Left kidney (tissue), 8 donors: Measurements from ENCODE around the gene SLC35A1. TPM values are rescaled to one million over a fixed set of nuclear protein-coding genes. Genes with fewer than 3 reads are reported as not detected.
A peak's percentile ranks its signal among the peaks of the same experiment; 100 is the strongest.
"Not testable (repeated sequence)": the region's sequence is repeated elsewhere in the genome, so short reads cannot be mapped to it uniquely, and the experiment has no call there.

Experiments
- DNase-seq: peaks from one replicate; pipeline ENCODE4 v3.0.0-alpha.2; 2013
- long read RNA-seq, 8 donors: transcript quantifications; one replicate each; lab custom pipeline, GENCODE V29; 2026
- polyA plus RNA-seq: library from polyadenylated mRNA; unstranded; fragments of 120-200 nt; gene quantifications from one replicate; pipeline ENCODE4 v1.2.1, GENCODE V29; 2013; ENCODE audit not compliant: insufficient read length

Gene SLC35A1
- 46.0 TPM for polyA plus RNA-seq
- long read RNA-seq, donor 1, transcript SLC35A1-201 (8 exons, 1,851 nt), result major isoform, 13 of 13 reads
- long read RNA-seq, donor 1, partial matches to known transcripts, result 0 of 13 reads
- long read RNA-seq, donor 1, other reads (novel, unspliced or antisense), result 0 of 13 reads
- long read RNA-seq, donor 2, transcript SLC35A1-201 (8 exons, 1,851 nt), result major isoform, 8 of 8 reads
- long read RNA-seq, donor 2, partial matches to known transcripts, result 0 of 8 reads
- long read RNA-seq, donor 2, other reads (novel, unspliced or antisense), result 0 of 8 reads
- long read RNA-seq, donor 3, partial matches to known transcripts, result 0 of 4 reads
- long read RNA-seq, donor 3, other reads (novel, unspliced or antisense), result 0 of 4 reads
- long read RNA-seq, donor 4, partial matches to known transcripts, result 0 of 1 reads
- long read RNA-seq, donor 4, other reads (novel, unspliced or antisense), result 0 of 1 reads
- long read RNA-seq, donor 5, transcript SLC35A1-201 (8 exons, 1,851 nt), result major isoform, 16 of 121 reads
- long read RNA-seq, donor 5, partial matches to known transcripts, result 89 of 121 reads
- long read RNA-seq, donor 5, other reads (novel, unspliced or antisense), result 16 of 121 reads
- long read RNA-seq, donor 6, transcript SLC35A1-201 (8 exons, 1,851 nt), result major isoform, 7 of 19 reads
- long read RNA-seq, donor 6, partial matches to known transcripts, result 12 of 19 reads
- long read RNA-seq, donor 6, other reads (novel, unspliced or antisense), result 0 of 19 reads
- long read RNA-seq, donor 7, transcript SLC35A1-201 (8 exons, 1,851 nt), result major isoform, 12 of 12 reads
- long read RNA-seq, donor 7, partial matches to known transcripts, result 0 of 12 reads
- long read RNA-seq, donor 7, other reads (novel, unspliced or antisense), result 0 of 12 reads
- long read RNA-seq, donor 8, transcript SLC35A1-201 (8 exons, 1,851 nt), result major isoform, 5 of 10 reads
- long read RNA-seq, donor 8, partial matches to known transcripts, result 5 of 10 reads
- long read RNA-seq, donor 8, other reads (novel, unspliced or antisense), result 0 of 10 reads

GRCh38 chr6:87472525-87473418 lies at the start of gene SLC35A1:
Gene SLC35A1 (plus strand): TSS chr6:87472974. CDS start chr6:87473004, 30 bp downstream.
- DNase-seq, result peak; percentile 89

DNA sequence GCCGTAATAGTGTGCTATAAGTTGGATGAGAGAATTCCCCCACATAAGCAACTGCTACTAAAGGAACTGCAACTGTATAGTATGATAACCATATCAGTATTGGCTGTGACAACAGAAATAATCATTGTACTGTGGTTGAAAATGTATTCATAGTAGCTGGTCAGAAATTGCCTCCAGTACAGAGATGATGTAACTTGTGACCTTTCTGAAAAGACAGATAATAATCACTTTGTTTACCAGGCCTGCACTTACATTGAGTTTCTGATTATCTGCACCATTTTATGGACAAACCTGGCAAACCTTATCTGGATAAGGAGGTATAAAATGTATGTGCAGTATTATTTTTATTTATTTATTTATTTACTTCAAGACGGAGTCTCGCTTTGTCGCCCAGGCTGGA lies 46.0 kb upstream of the SLC35A1 start:
- DNase-seq, result no peak

DNA sequence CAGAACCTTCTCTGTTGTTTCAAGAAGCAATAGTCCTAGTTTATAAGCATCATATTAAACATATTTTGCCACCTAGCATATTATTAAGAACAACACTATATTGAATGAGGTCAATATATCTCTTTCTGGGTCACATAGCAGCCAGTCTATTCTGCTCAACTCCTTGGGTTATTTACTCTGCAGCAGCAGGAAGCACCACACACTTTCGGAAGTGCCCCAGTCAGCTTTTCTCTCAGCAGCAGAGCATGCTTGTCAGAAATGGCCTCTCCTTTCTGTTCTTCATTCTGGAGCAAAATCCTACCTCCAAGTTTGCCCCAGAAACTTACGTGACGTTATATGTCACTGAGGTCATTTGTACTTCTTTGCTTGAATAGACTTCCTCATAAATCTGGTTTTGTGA lies 42.3 kb upstream of the SLC35A1 start:
- DNase-seq, result no peak

- no peak for DNase-seq
Observed at GRCh38 chr6:87431263-87431662, 41.5 kb upstream of the SLC35A1 start.

DNA sequence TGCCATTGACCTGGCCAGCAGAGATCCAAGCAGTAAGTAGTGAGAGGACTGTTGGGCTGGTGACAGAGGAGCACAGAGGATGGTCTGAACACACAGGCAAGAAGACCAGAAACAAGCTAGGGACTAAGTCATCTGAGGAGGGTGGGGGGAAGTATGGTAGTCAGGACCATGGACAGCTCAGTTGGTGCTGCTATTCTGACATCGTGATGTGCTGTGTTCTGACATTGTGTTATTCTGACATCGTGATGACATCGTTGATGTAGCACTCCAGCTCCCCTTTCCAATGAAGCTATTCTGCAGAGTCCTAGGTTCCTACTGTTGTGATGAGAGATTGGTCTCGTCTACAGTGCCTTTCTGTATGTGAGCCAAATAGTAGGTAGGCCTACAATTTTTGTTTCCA lies 36.3 kb upstream of the SLC35A1 start:
- peak; percentile 82 for DNase-seq

DNA sequence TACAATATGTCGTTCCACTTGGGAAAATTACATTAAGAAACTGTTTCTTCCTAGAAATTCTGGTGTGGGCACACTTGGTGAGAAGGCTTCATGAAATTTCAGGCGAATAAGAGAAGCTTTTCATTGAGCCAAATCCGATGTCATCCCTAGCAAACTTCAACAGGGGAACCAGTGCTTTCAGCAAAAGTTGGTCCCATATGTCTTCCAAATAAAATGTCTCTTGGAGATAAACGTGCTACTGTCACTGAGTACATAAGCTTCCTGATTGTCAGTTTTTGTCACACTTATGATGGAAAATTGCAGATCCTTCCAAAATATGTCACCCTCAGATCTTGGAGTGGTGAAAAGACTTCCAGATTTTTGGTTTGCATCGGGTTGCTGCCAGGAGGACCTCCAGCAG lies 31.1 kb upstream of the SLC35A1 start:
- no peak for DNase-seq

DNA sequence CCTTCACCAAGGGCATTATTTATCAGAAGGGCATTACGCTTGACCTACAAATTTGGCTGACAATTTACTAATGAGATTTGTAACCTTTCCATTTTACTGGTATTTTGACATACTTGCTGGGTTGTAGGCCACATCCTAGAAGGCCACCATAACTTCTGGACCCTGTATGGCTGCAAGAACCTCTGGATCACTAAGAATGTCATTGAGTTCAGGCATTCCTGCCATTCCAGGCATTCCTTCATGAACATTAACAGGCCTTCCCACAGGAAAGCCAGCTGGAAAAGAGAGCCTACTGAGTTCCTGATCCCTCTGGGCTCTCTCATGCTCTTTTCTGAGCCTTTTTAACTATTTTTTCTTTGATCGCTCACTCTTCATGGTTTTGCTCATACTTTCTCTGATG lies 28.4 kb upstream of the SLC35A1 start:
- no peak for DNase-seq

DNA sequence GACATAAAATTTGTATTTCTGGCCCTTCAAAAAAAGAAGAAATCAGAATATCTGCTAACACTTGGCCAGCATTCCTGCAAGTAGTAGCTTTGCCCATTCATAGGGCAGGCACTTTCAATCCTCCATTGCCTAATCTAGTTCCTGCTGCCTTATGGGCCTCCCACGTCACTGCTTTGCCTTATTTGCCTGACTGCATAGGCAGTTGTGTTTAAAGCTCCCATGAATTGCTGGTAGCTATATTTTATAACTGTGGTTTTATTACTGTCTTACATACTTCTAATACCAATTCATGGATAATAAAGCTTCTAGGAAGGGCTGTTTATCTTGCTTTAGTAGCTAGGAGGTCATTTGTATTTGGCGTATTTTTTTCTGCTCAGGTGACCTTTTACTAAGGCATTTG lies 7.7 kb upstream of the SLC35A1 start:
- no peak for DNase-seq

- DNase-seq, result peak; percentile 6
Observed at GRCh38 chr6:87473419-87473903, 687 bp downstream of the SLC35A1 start.

- no peak for DNase-seq
Observed at GRCh38 chr6:87481931-87482330, 9.2 kb downstream of the SLC35A1 start.

- DNase-seq, result no peak
Observed at GRCh38 chr6:87482366-87482765, 9.6 kb downstream of the SLC35A1 start.

GRCh38 chr6:87483929-87484328 lies 11.2 kb downstream of the SLC35A1 start:
- no peak for DNase-seq

- no peak for DNase-seq
Observed at GRCh38 chr6:87484491-87484890, 11.7 kb downstream of the SLC35A1 start.

- DNase-seq, result no peak
Observed at GRCh38 chr6:87487555-87487954, 14.8 kb downstream of the SLC35A1 start.

DNA sequence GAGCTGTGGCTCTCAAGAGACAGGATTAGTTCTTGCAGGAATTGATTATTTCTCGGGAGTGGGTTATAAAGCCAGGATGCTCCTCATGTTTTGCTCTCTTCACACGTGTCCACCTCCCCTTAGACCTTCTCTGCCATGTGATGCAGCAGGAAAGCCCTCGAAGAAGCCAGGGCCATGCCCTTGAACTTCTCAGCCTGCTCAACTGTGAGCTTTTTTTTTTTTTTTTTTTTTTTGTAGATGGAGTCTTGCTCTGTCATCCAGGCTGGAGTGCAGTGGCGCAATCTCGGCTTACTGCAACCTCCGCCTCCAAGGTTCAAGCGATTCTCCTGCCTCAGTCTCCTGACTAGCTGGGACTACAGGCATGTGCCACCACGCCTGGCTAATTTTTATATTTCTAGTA lies 16.6 kb downstream of the SLC35A1 start:
- DNase-seq, result not testable (repeated sequence)

DNA sequence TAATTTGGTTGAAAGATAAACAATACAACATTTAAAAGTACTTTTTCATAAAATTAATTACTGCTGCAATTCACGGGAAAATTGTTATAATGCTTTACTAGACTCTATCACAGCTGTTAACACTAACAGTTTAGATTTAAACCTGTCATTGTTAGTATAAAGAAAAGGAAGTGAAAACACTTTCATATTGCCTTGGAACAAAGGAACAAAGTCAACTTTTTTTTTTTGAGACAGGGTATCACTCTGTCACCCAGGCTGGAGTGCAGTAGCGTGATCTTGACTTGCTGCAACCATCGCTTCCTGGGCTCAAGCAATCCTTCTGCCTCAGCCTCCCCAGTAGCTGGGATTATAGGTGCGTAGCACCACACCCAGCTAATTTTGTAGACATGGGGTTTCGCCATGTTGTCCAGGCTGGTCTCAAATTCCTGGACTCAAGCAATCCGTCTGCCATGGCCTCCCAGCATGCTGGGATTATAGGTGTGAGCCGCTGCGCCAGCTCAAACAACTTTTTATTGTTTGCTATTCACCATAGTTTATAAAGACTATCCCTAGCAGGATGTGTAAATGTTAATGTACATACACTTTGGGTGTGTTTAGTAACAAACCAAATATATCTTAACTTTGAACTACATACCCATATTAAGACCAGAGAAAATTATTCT lies 22.1 kb downstream of the SLC35A1 start:
- DNase-seq, result no peak

GRCh38 chr6:87498048-87498447 lies 25.3 kb downstream of the SLC35A1 start:
- no peak for DNase-seq

- DNase-seq, result no peak
Observed at GRCh38 chr6:87501809-87502572, 29.2 kb downstream of the SLC35A1 start.

DNA sequence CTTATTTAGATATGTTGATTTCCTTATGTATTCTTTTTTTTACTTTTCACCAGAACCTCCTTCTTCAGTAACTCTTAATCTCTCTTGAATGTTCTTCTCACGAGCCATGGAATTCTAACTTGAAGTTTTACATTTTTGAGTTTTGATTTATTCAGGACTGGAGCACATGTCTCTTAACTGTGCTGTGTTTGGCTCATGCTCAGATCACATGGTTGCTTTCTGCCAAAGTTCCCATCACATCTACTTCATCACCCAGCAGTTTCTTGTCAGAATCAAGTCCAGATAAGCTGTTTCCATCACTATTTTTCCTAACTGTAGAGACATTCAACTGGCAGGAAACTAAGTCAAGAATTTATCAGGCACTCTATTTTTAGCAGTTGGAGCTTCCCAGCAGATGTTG lies 31.7 kb downstream of the SLC35A1 start:
- no peak for DNase-seq

- DNase-seq, result no peak
Observed at GRCh38 chr6:87514831-87515230, 42.1 kb downstream of the SLC35A1 start.
